HCT116 (cell line): ENCODE measurements around the gene NDUFA11. TPM values are rescaled to one million over a fixed set of nuclear protein-coding genes. Genes with fewer than 3 reads are reported as not detected.

Experiments
- ATAC-seq: fragments of 200-7000 bp; cut with Tn5 transposase; 2 replicates; pipeline ENCODE4 v1.9.1; 2020; ENCODE audit warnings: mild to moderate bottlenecking, moderate library complexity
- BruUV-seq: library from RNA; stranded (reverse); fragments of 400-500 nt; replicated peaks from 2 replicates; lab custom pipeline; 2021; lab: Mats Ljungman, UMichigan
- CTCF ChIA-PET: fragments of 300-600 bp; sonication (Branson Sonifier 250); formaldehyde crosslinking; loops from one replicate; lab custom pipeline; 2021; ENCODE audit warnings: antibody characterized with exemption; lab: Charles Lee
- POLR2A ChIA-PET: fragments of 300-600, 350-600 bp; sonication (Branson Sonifier 250); formaldehyde crosslinking; loops from one replicate; lab custom pipeline; 2021; ENCODE audit warnings: antibody characterized with exemption; lab: Charles Lee
- RAD21 ChIA-PET, 2 experiments: fragments of 300-600 bp; sonication (Branson Sonifier 250); formaldehyde crosslinking; loops; one replicate each; lab custom pipeline; 2023; ENCODE audit warnings: low total read pairs in 2 of 2; ENCODE audit not compliant: uncharacterized antibody in 2 of 2, unreplicated experiment in 2 of 2, low non-redundant PET in 1 of 2; lab: Charles Lee
- DNase-seq: peaks from one replicate; pipeline ENCODE4 v3.0.0-alpha.2; 2010; ENCODE audit warnings: low read depth, low spot score
- H2AFZ ChIP-seq: fragments of 200-600 bp; shearing (Covaris generic), sonication (generic); 2 replicates; pipeline ENCODE4 v1.6.1; 2017; ENCODE audit warnings: low read depth, mixed run types, mixed read lengths, antibody characterized with exemption, low read length; ENCODE audit not compliant: poor library complexity, severe bottlenecking
- H3K27ac ChIP-seq: 2 replicates; pipeline ENCODE4 v1.5.1; 2012; ENCODE audit warnings: low read depth, low read length
- H3K27me3 ChIP-seq: fragments of 200-600 bp; sonication (generic); 2 replicates; pipeline ENCODE4 v1.6.1; 2016; ENCODE audit warnings: mixed run types, low read length, mixed read lengths; ENCODE audit not compliant: insufficient read depth
- H3K36me3 ChIP-seq, 2 experiments: fragments of 200-500 bp in 1 of 2; fragments of 200-600 bp in 1 of 2; sonication (Bioruptor generic) in 1 of 2; sonication (generic) in 1 of 2; 2 replicates each; pipeline versions ENCODE4 v1.5.1 to v1.6.1; 2014 to 2016; ENCODE audit warnings: low read length in 2 of 2, inconsistent platforms in 1 of 2, mixed read lengths in 1 of 2, mixed run types in 1 of 2; ENCODE audit not compliant: insufficient read depth in 2 of 2, control insufficient read depth in 1 of 2
- H3K4me1 ChIP-seq, 2 experiments: fragments of 200-600 bp in 1 of 2; sonication (generic) in 1 of 2; 2 replicates each; pipeline versions ENCODE4 v1.5.1 to v1.6.1; 2012 to 2017; ENCODE audit warnings: low read length in 2 of 2, inconsistent platforms in 1 of 2, mild to moderate bottlenecking in 1 of 2, mixed read lengths in 1 of 2, mixed run types in 1 of 2, moderate library complexity in 1 of 2; ENCODE audit not compliant: insufficient read depth in 2 of 2, control insufficient read depth in 1 of 2
- H3K4me2 ChIP-seq: fragments of 200-600 bp; sonication (generic); 2 replicates; pipeline ENCODE4 v1.6.1; 2017; ENCODE audit warnings: mixed run types, low read length, mixed read lengths
- H3K4me3 ChIP-seq, 2 experiments: fragments of 200-600 bp in 1 of 2; sonication (generic) in 1 of 2; replicated peaks in 1 of 2; 2 replicates each; pipeline ENCODE4 v1.5.1; 2011 to 2016; ENCODE audit warnings: low read length in 2 of 2, control low read depth in 1 of 2, low read depth in 1 of 2, mild to moderate bottlenecking in 1 of 2, mixed read lengths in 1 of 2, mixed run types in 1 of 2
- H3K79me2 ChIP-seq: fragments of 200-600 bp; sonication (generic); 2 replicates; pipeline ENCODE4 v1.6.1; 2017; ENCODE audit warnings: mild to moderate bottlenecking, mixed run types, low read length, moderate library complexity, mixed read lengths; ENCODE audit not compliant: insufficient read depth
- H3K9ac ChIP-seq: fragments of 200-600 bp; sonication (generic); 2 replicates; pipeline ENCODE4 v1.6.1; 2016; ENCODE audit warnings: low read length, mixed read lengths
- H3K9me2 ChIP-seq: fragments of 200-600 bp; sonication (generic), shearing (Covaris generic); 2 replicates; pipeline ENCODE4 v1.6.1; 2017; ENCODE audit warnings: mixed run types, mild to moderate bottlenecking, moderate library complexity; ENCODE audit not compliant: insufficient read depth
- H3K9me3 ChIP-seq, 2 experiments: fragments of 200-500 bp in 1 of 2; fragments of 200-600 bp in 1 of 2; sonication (Bioruptor generic) in 1 of 2; sonication (generic) in 1 of 2; 2 replicates each; pipeline ENCODE4 v1.6.1; 2014 to 2017; ENCODE audit warnings: low read length in 2 of 2, mixed read lengths in 2 of 2, inconsistent platforms in 1 of 2, low read depth in 1 of 2, mild to moderate bottlenecking in 1 of 2, mixed run types in 1 of 2, moderate library complexity in 1 of 2; ENCODE audit not compliant: control insufficient read depth in 1 of 2, insufficient read depth in 1 of 2
- H4K20me1 ChIP-seq: fragments of 200-600 bp; sonication (generic), shearing (Covaris generic); 2 replicates; pipeline ENCODE4 v1.6.1; 2017; ENCODE audit warnings: mixed run types, mild to moderate bottlenecking, moderate library complexity; ENCODE audit not compliant: insufficient read depth
- EZH2phosphoT487 ChIP-seq: fragments of 200-600 bp; IDR thresholded peaks from 2 replicates; pipeline ENCODE4 v1.6.1; 2018; ENCODE audit warnings: antibody characterized with exemption, borderline replicate concordance
- POLR2AphosphoS5 ChIP-seq: IDR thresholded peaks from 2 replicates; pipeline ENCODE4 v1.6.1; 2011; ENCODE audit warnings: mild to moderate bottlenecking, low read depth, low read length, moderate library complexity
- SP1 ChIP-seq: IDR thresholded peaks from 2 replicates; pipeline ENCODE4 v1.6.1; 2012; ENCODE audit warnings: low read depth
- TCF7L2 ChIP-seq: IDR thresholded peaks from 2 replicates; pipeline ENCODE4 v1.7.0; 2011; ENCODE audit warnings: borderline replicate concordance, inconsistent platforms; ENCODE audit not compliant: insufficient read depth, insufficient read length; ENCODE audit errors: extremely low read depth
- intact Hi-C: fragments of 100-400 bp; cut with micrococcal nuclease; formaldehyde crosslinking; loops from 2 replicates; pipeline ENCODE4 v1.10.0; 2022
- total RNA-seq: library from RNA; stranded (reverse); gene quantifications from one replicate; pipeline ENCODE4 v1.2.1, GENCODE V29; 2021; ENCODE audit not compliant: unreplicated experiment
- TF ChIP-seq, protein P1 (sequence below): IDR thresholded peaks from 2 replicates; pipeline ENCODE4 v1.6.1; 2011; ENCODE audit warnings: mild to moderate bottlenecking, low read length, moderate library complexity; ENCODE audit not compliant: insufficient replicate concordance; ENCODE audit errors: extremely low read depth

The NDUFA11 gene
- total RNA-seq, 1 experiment from 2014 or later = 311 TPM

DNA sequence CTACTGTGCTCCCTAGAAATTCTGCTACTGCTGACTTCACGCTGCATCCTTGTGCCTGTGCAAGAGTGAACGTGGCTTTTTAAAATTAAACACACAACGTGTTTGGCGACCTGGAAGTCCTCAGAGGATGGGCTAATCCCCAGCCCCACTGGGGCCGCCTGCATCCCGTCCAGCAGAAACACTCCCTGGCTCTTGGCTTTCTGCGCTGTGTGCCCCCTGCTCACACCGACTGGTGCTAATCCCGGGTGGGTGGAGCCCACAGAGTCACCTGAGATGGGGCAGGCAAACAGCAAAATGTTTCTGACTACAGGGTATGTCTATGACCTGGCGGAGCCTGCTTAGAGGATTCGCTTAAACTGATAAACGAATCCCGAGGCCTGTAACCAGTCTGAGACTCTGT lies 25.6 kb upstream of the NDUFA11 start:
- H3K9me3 ChIP-seq = no peaks in the 10 kb centered on the region
- H3K27me3 ChIP-seq = no peaks in the 10 kb centered on the region
- H3K79me2 ChIP-seq = peaks cover 10% of the 10 kb centered on the region; the same call in 1 of the 2 replicates
- H3K9me2 ChIP-seq = no peaks in the 10 kb centered on the region
- H3K9ac ChIP-seq = no peak overlapping the region
- H3K36me3 ChIP-seq = peaks cover 32 to 58% of the 10 kb centered on the region in 2 experiments; a peak in 3 of 4 replicates
- ATAC-seq (no peak), DNase-seq (no peak)
- H3K4me3 ChIP-seq = no peak overlapping the region
- H3K4me1 ChIP-seq = no peaks in the 10 kb centered on the region
- H3K4me2 ChIP-seq = no peak overlapping the region
- POLR2A ChIA-PET = no interaction called here
- H2AFZ ChIP-seq = no peak overlapping the region
- no TSS peak for BruUV-seq
- TF ChIP-seq TCF7L2 (no peak), POLR2AphosphoS5 (no peak)
- TF ChIP-seq, all 23 proteins: peak for 0
- Histone ChIP-seq H3K27ac (no peak overlapping the region), H4K20me1 (no peaks in the 10 kb centered on the region)
- RAD21 ChIA-PET = no interaction called here
- intact Hi-C loops = no loop called here
- CTCF ChIA-PET = no interaction called here

DNA sequence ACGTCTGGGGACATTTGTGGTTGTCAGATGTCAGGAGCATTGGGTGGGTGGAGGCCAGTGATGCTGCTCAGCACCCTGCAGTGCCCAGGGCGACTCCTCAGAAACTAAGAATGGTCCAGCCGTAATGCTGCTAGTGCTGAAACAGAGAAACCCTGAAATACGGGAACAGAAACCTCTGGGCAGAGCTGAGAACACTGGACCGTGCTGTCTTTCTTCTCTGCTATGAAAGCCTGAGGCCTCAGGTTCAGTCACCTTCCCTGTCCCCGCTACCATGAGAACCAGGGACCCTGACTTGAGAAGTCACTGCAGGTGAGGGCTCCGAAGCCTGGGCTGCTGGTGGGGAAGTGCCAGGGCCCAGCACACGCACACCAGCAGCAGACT lies 23.8 kb upstream of the NDUFA11 start:
- no peaks in the 10 kb centered on the region for H3K27me3 ChIP-seq
- no peak overlapping the region for H3K9ac ChIP-seq
- ATAC-seq (no peak), DNase-seq (no peak)
- no peak overlapping the region for H3K4me2 ChIP-seq
- ChIA-PET CTCF (no interaction called here), RAD21 (no interaction called here), POLR2A (no interaction called here)
- H2AFZ ChIP-seq = no peak overlapping the region
- no TSS peak for BruUV-seq
- no peaks in the 10 kb centered on the region for H3K79me2 ChIP-seq
- H3K4me3 ChIP-seq = no peak overlapping the region
- H3K27ac ChIP-seq = no peak overlapping the region
- no peaks in the 10 kb centered on the region for H3K9me2 ChIP-seq
- H3K9me3 ChIP-seq = no peaks in the 10 kb centered on the region
- intact Hi-C loops = no loop called here
- H4K20me1 ChIP-seq = no peaks in the 10 kb centered on the region
- TF ChIP-seq POLR2AphosphoS5 = no peak
- TF ChIP-seq, protein P1, sequence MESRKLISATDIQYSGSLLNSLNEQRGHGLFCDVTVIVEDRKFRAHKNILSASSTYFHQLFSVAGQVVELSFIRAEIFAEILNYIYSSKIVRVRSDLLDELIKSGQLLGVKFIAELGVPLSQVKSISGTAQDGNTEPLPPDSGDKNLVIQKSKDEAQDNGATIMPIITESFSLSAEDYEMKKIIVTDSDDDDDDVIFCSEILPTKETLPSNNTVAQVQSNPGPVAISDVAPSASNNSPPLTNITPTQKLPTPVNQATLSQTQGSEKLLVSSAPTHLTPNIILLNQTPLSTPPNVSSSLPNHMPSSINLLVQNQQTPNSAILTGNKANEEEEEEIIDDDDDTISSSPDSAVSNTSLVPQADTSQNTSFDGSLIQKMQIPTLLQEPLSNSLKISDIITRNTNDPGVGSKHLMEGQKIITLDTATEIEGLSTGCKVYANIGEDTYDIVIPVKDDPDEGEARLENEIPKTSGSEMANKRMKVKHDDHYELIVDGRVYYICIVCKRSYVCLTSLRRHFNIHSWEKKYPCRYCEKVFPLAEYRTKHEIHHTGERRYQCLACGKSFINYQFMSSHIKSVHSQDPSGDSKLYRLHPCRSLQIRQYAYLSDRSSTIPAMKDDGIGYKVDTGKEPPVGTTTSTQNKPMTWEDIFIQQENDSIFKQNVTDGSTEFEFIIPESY = no peak
- TF ChIP-seq SP1 = no peak
- TF ChIP-seq TCF7L2 = no peak
- no peak for TF ChIP-seq EZH2phosphoT487
- peaks cover 32 to 63% of the 10 kb centered on the region in 2 experiments; a peak in 3 of 4 replicates for H3K36me3 ChIP-seq
- no peaks in the 10 kb centered on the region for H3K4me1 ChIP-seq
